Tibial artery (tissue), 4 donors: ENCODE results near the gene PIP5K1B.
A peak's percentile ranks its signal among the peaks of the same experiment; 100 is the strongest.

ENCODE experiments used
- DNase-seq, 2 donors: peaks; one replicate each; pipeline ENCODE4 v3.0.0-alpha.2; 2019
- H3K27ac ChIP-seq, 2 donors: fragments of 200-600 bp; sonication (generic) in 1 of 2; 1 replicate in 1 of 2; 2 replicates in 1 of 2; pipeline ENCODE4 v1.5.1; 2018 to 2019; ENCODE audit warnings: mild to moderate bottlenecking in 1 of 2
- H3K27me3 ChIP-seq, 2 donors: fragments of 200-600 bp; sonication (generic) in 1 of 2; one replicate each; pipeline versions ENCODE4 v1.5.1 to v1.6.0; 2016 to 2019
- H3K36me3 ChIP-seq, 3 donors: fragments of 200-600 bp; sonication (generic) in 2 of 3; one replicate each; pipeline ENCODE4 v1.5.1; 2016 to 2019; ENCODE audit warnings: mild to moderate bottlenecking in 2 of 3
- H3K4me1 ChIP-seq, 4 donors: fragments of 200-600 bp; sonication (generic) in 2 of 4; 1 replicate in 3 of 4; 2 replicates in 1 of 4; pipeline ENCODE4 v1.5.1; 2016 to 2019
- H3K4me3 ChIP-seq, 2 donors: fragments of 200-600 bp; sonication (generic) in 1 of 2; 1 replicate in 1 of 2; 2 replicates in 1 of 2; pipeline ENCODE4 v1.5.1; 2018 to 2019; ENCODE audit warnings: mild to moderate bottlenecking in 2 of 2
- H3K9me3 ChIP-seq, 3 donors: fragments of 200-600 bp; sonication (generic) in 1 of 3; one replicate each; pipeline ENCODE4 v1.5.1; 2016 to 2019
- intact Hi-C: fragments of 100-400 bp; cut with DNase I; formaldehyde crosslinking; loops from one replicate; pipeline ENCODE4 v1.15.0; 2023; ENCODE audit warnings: low total_unique reads
- TF ChIP-seq, protein P1 (sequence below), 2 experiments: fragments of 200-600 bp in 1 of 2; fragments of 450-650 bp in 1 of 2; IDR thresholded peaks; one replicate each; pipeline ENCODE4 v1.5.1; 2017 to 2019; ENCODE audit warnings: antibody characterized with exemption in 2 of 2, mild to moderate bottlenecking in 1 of 2, moderate library complexity in 1 of 2

Gene PIP5K1B

DNA sequence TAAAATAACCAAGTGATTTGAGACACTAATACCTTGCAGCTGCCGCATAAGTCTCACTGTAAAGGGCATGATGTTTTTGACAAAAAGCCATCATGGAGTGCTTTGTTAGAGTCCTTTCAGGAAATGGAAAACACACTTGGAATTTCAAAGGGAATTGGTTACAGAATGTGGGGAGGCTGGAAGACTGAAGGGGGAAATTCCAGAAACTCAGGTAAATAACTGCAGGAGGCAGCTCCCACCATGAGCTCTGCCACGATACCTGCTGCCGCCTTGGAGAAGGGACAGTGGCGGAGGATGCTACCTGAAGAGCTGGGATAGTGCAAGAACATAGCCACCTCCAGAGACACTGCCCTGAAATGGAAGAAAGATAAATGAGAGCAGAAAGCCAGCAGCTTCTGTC is 242.0 kb downstream of the PIP5K1B start:
- H3K36me3 ChIP-seq = no peaks in the 10 kb centered on the region

DNA sequence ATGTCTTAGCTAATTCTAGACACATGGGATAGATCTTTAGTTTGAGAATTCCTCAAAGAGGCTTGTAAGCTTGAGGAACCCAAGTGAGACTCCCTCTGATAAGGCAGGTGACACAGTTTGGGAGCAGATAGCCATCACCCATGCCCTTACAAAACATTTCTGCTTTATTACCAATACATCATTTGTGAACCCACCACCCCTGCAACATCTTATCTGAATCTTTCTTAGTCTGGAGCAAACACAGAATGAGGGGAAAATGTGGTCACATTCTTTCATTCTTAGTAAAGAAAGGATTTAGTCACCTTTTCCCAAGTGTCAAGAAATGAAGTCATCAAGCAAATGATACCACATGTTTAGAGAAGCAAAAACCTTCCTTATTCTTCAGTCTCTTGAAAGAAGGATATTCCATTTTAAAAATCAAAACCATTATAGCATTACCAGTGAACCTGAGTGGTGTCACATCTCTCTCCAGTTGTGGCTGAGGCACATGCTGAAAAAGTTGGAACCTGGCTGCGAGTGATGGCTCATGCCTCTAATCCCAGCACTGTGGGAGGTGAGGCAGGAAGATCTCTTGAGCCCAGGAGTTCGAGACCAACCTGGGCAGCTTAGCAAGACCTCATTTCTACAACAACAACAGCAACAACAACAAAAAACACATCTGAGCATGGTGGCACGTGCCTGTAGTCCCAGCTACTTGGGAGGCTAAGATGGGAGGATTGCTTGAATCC is 243.0 kb downstream of the PIP5K1B start:
- TF ChIP-seq, protein P1, sequence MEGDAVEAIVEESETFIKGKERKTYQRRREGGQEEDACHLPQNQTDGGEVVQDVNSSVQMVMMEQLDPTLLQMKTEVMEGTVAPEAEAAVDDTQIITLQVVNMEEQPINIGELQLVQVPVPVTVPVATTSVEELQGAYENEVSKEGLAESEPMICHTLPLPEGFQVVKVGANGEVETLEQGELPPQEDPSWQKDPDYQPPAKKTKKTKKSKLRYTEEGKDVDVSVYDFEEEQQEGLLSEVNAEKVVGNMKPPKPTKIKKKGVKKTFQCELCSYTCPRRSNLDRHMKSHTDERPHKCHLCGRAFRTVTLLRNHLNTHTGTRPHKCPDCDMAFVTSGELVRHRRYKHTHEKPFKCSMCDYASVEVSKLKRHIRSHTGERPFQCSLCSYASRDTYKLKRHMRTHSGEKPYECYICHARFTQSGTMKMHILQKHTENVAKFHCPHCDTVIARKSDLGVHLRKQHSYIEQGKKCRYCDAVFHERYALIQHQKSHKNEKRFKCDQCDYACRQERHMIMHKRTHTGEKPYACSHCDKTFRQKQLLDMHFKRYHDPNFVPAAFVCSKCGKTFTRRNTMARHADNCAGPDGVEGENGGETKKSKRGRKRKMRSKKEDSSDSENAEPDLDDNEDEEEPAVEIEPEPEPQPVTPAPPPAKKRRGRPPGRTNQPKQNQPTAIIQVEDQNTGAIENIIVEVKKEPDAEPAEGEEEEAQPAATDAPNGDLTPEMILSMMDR (IDR thresholded peaks at IDR 0.05) = no peak
- intact Hi-C loops = no loop called here

More for the DNA sequence above, 242.0 kb downstream of the PIP5K1B start:
- no peak overlapping the region for H3K4me3 ChIP-seq
- TF ChIP-seq, protein P1 (IDR thresholded peaks at IDR 0.05) = no peak
- intact Hi-C loops = no loop called here
- H3K27me3 ChIP-seq = no peaks in the 10 kb centered on the region
- H3K9me3 ChIP-seq = no peaks in the 10 kb centered on the region
- DNase-seq = no peak
- H3K4me1 ChIP-seq = peaks cover 0 to 6% (median 3%) of the 10 kb centered on the region in 4 donors
- no peak overlapping the region for H3K27ac ChIP-seq

DNA sequence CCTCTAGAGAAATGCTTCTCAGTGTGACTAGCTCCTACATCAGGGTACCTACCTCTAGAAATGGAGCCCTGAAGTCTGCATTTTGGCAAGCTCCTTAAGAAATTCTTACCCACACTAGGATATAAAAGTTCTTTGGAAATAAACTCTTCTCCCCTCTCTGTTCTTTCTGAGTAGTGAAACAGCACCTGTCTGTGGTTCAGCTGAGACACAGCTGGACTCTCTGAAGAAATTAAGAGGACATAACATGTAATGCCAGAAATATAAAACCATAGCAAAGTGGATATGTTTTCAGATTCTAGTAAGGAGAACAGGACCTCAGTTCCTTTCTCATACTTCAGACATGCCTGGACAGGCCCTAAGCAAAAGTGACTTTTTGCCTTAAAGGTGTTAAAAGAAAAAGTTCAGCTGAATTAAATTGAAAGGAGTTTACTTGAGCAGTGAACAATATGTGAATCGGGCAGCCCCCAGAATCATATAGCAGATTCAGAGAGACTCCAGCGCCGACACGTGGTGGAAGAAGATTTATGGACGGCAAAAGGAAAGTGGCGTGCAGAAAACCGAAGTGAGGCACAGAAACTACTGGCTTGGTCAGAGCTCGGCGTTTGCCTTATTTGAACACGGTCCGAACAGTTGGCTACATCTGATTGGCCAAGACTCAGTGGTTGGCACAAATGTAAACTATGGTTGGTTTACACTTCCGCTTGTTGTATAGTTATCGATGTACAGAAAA is 244.4 kb downstream of the PIP5K1B start:
- H3K4me1 ChIP-seq = peaks cover 0 to 6% (median 3%) of the 10 kb centered on the region in 4 donors
- no peaks in the 10 kb centered on the region for H3K36me3 ChIP-seq
- H3K27me3 ChIP-seq = no peaks in the 10 kb centered on the region
- TF ChIP-seq, protein P1 (IDR thresholded peaks at IDR 0.05) = peak; percentile 37 to 48
- DNase-seq = peak in 1 of 2 donors; percentile 62
- no peaks in the 10 kb centered on the region for H3K9me3 ChIP-seq
- peak overlapping the region in 1 of 2 donors; percentile 17 for H3K27ac ChIP-seq
- peak overlapping the region in 1 of 2 donors; percentile 11 for H3K4me3 ChIP-seq
- intact Hi-C loops = no loop called here

More for the DNA sequence above, 243.0 kb downstream of the PIP5K1B start:
- Histone ChIP-seq H3K27me3 (no peaks in the 10 kb centered on the region), H3K4me3 (no peak overlapping the region), H3K9me3 (no peaks in the 10 kb centered on the region), H3K36me3 (no peaks in the 10 kb centered on the region), H3K4me1 (peaks cover 0 to 6% (median 3%) of the 10 kb centered on the region in 4 donors), H3K27ac (no peak overlapping the region)
- DNase-seq = no peak

DNA sequence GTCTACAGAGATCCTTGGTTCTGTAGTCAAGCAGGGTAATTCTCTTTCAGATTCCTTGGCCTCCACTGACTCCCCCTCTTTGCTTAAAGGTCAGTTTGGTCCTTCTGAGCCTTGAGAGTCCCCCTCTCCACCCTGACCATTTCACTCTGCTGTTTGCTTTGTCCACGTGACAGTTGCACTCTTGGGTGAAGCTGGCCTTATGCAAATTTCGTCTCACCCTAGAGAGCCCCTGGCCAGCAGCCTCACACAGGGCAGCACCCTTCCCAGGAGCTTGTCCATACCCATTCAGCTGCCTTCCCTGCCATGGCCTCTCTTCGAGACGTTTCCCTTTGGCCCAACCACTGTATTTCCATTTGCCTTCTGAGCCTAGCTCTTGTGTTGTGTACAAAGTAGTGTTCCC is 245.1 kb downstream of the PIP5K1B start:
- no peak for DNase-seq
- Histone ChIP-seq H3K27me3 (no peaks in the 10 kb centered on the region), H3K4me3 (no peak overlapping the region), H3K27ac (peak overlapping the region in 1 of 2 donors; percentile 17), H3K36me3 (no peaks in the 10 kb centered on the region), H3K9me3 (no peaks in the 10 kb centered on the region), H3K4me1 (peaks cover 0 to 6% (median 3%) of the 10 kb centered on the region in 4 donors)
- intact Hi-C loops = loop anchor here (5.0 kb wide), 1 partner anchor 368 kb away; no protein-coding TSS in a partner anchor
- TF ChIP-seq, protein P1 (IDR thresholded peaks at IDR 0.05) = no peak

DNA sequence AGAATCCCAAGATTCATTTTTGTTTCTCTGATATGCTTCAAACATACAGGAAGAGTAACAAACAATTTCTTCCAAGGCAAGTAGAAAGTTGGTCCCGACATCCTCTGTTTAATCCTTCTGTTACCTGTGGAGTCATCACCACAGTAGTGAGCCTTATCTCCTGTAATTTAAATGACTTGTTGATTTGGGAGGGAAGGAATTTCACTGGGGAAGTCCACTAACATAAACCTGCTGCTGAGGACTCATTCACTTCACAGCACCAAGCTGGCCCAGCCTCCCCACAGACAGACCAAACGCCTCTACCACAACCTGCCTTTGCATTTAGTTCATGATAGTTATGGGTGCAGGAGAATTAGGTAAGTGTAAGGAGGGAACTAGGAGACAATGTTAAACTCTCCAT is 245.6 kb downstream of the PIP5K1B start:
- intact Hi-C loops = loop anchor here (5.0 kb wide), 1 partner anchor 368 kb away; no protein-coding TSS in a partner anchor

More for the DNA sequence above, 245.6 kb downstream of the PIP5K1B start:
- TF ChIP-seq, protein P1 (IDR thresholded peaks at IDR 0.05) = no peak
- Histone ChIP-seq H3K4me1 (peaks cover 0 to 6% (median 3%) of the 10 kb centered on the region in 4 donors), H3K9me3 (no peaks in the 10 kb centered on the region), H3K27ac (no peak overlapping the region), H3K4me3 (no peak overlapping the region), H3K27me3 (no peaks in the 10 kb centered on the region), H3K36me3 (no peaks in the 10 kb centered on the region)
- DNase-seq = no peak
